Activated CD8-positive, alpha-beta memory T cell treated with anti-CD3 and anti-CD28 coated beads, Interleukin-2, amount 10 ng/mL, durations not matched to agents 7 days and 5 days (primary cell): ENCODE measurements around the gene VWA2. TPM values are rescaled to one million over a fixed set of nuclear protein-coding genes. Genes with fewer than 3 reads are reported as not detected.

ENCODE experiments used
- ATAC-seq: fragments of 150-1000 bp; cut with Tn5 transposase; one replicate; pipeline ENCODE4 v1.10.0; 2021; ENCODE audit warnings: moderate library complexity
- CTCF ChIA-PET: fragments of 350-600 bp; sonication (Branson Sonifier 250); formaldehyde crosslinking; loops from one replicate; lab custom pipeline; 2021; ENCODE audit warnings: antibody characterized with exemption; lab: Charles Lee
- DNase-seq: peaks from one replicate; pipeline ENCODE4 v3.0.0-alpha.2; 2020
- H3K27ac Mint-ChIP-seq: one replicate; pipeline ENCODE4 v1.8.0; 2021; ENCODE audit warnings: mild to moderate bottlenecking, mixed read lengths
- H3K27me3 Mint-ChIP-seq: one replicate; pipeline ENCODE4 v1.8.0; 2021; ENCODE audit warnings: mixed read lengths
- H3K36me3 Mint-ChIP-seq: one replicate; pipeline ENCODE4 v1.8.0; 2021; ENCODE audit warnings: mild to moderate bottlenecking, mixed read lengths
- H3K4me1 Mint-ChIP-seq: one replicate; pipeline ENCODE4 v1.8.0; 2021; ENCODE audit warnings: mixed read lengths
- H3K4me3 Mint-ChIP-seq: one replicate; pipeline ENCODE4 v1.8.0; 2021; ENCODE audit warnings: mild to moderate bottlenecking, moderate library complexity, mixed read lengths
- H3K9me3 Mint-ChIP-seq: one replicate; pipeline ENCODE4 v1.8.0; 2022; ENCODE audit warnings: low read depth, mixed read lengths
- total RNA-seq, 2 experiments: library from RNA; stranded (reverse); gene quantifications; one replicate each; pipeline ENCODE4 v1.2.3, GENCODE V29; 2021

Gene VWA2
- total RNA-seq, 2 experiments from 2014 or later, result not detected

- no peaks in the 10 kb centered on the region for H3K9me3 Mint-ChIP-seq
- peaks cover 10% of the 10 kb centered on the region for H3K4me1 Mint-ChIP-seq
- DNase-seq (no peak), ATAC-seq (no peak)
- no peak overlapping the region for H3K4me3 Mint-ChIP-seq
- CTCF ChIA-PET, result no interaction called here
- no peak overlapping the region for H3K27ac Mint-ChIP-seq
- no peaks in the 10 kb centered on the region for H3K27me3 Mint-ChIP-seq
- peaks cover 10% of the 10 kb centered on the region for H3K36me3 Mint-ChIP-seq
Observed at GRCh38 chr10:114301177-114301576, 62.1 kb downstream of the VWA2 start.

- H3K36me3 Mint-ChIP-seq, result peaks cover 2% of the 10 kb centered on the region
- CTCF ChIA-PET, result interaction anchor here (0.8 to 2.6 kb wide), 4 partner anchors 101 to 520 kb away, joined by 3 to 36 read pairs (median 20); partner anchors contain the start of gene FHIP2A
Observed at GRCh38 chr10:114301951-114302710, 63.1 kb downstream of the VWA2 start.

GRCh38 chr10:114303556-114303955 is 64.5 kb downstream of the VWA2 start:
- Mint-ChIP-seq H3K4me3 (peak overlapping the region; percentile 81), H3K27ac (no peak overlapping the region), H3K27me3 (no peaks in the 10 kb centered on the region), H3K4me1 (peaks cover 10% of the 10 kb centered on the region), H3K36me3 (no peaks in the 10 kb centered on the region), H3K9me3 (no peaks in the 10 kb centered on the region)
- CTCF ChIA-PET, result interaction anchor here (0.6 to 3.1 kb wide), 56 partner anchors 9 to 902 kb away, joined by 3 to 50 read pairs (median 5); partner anchors contain the start of gene FHIP2A
- ATAC-seq (no peak), DNase-seq (no peak)

More at GRCh38 chr10:114301951-114302710, 63.1 kb downstream of the VWA2 start:
- H3K9me3 Mint-ChIP-seq, result no peaks in the 10 kb centered on the region
- ATAC-seq (no peak), DNase-seq (no peak)
- no peaks in the 10 kb centered on the region for H3K27me3 Mint-ChIP-seq
- no peak overlapping the region for H3K4me3 Mint-ChIP-seq
- no peak overlapping the region for H3K27ac Mint-ChIP-seq
- peaks cover 10% of the 10 kb centered on the region for H3K4me1 Mint-ChIP-seq

- DNase-seq (peak; percentile 88), ATAC-seq (peak; percentile 70)
- peaks cover 10% of the 10 kb centered on the region for H3K4me1 Mint-ChIP-seq
- CTCF ChIA-PET, result interaction anchor here (0.6 to 3.1 kb wide), 68 partner anchors 9 to 902 kb away, joined by 3 to 50 read pairs (median 4); partner anchors contain the start of gene FHIP2A
- H3K9me3 Mint-ChIP-seq, result no peaks in the 10 kb centered on the region
- H3K36me3 Mint-ChIP-seq, result no peaks in the 10 kb centered on the region
- H3K27me3 Mint-ChIP-seq, result no peaks in the 10 kb centered on the region
- H3K27ac Mint-ChIP-seq, result peak overlapping the region; percentile 84
- H3K4me3 Mint-ChIP-seq, result peak overlapping the region; percentile 81
Observed at GRCh38 chr10:114304017-114304570, 65.0 kb downstream of the VWA2 start.

GRCh38 chr10:114304571-114305421 is 65.7 kb downstream of the VWA2 start:
- CTCF ChIA-PET, result interaction anchor here (0.8 to 3.1 kb wide), 59 partner anchors 8 to 901 kb away, joined by 3 to 50 read pairs (median 4); partner anchors contain the start of gene FHIP2A
- DNase-seq (peak; percentile 87), ATAC-seq (peak; percentile 85)
- Mint-ChIP-seq H3K27me3 (no peaks in the 10 kb centered on the region), H3K4me3 (peak overlapping the region; percentile 81), H3K27ac (peak overlapping the region; percentile 84), H3K9me3 (no peaks in the 10 kb centered on the region), H3K36me3 (no peaks in the 10 kb centered on the region), H3K4me1 (peaks cover 10% of the 10 kb centered on the region)

GRCh38 chr10:114305521-114305925 is 66.5 kb downstream of the VWA2 start:
- DNase-seq (no peak), ATAC-seq (no peak)
- H3K4me1 Mint-ChIP-seq, result peaks cover 10% of the 10 kb centered on the region
- H3K27ac Mint-ChIP-seq, result no peak overlapping the region
- H3K4me3 Mint-ChIP-seq, result peak overlapping the region; percentile 81
- no peaks in the 10 kb centered on the region for H3K36me3 Mint-ChIP-seq
- CTCF ChIA-PET, result interaction anchor here (3.1 kb wide), 1 partner anchor 154 kb away, joined by 50 read pairs; no protein-coding TSS in a partner anchor
- no peaks in the 10 kb centered on the region for H3K27me3 Mint-ChIP-seq
- H3K9me3 Mint-ChIP-seq, result no peaks in the 10 kb centered on the region

GRCh38 chr10:114306116-114306973 is 67.3 kb downstream of the VWA2 start:
- DNase-seq, result no peak
- Mint-ChIP-seq H3K36me3 (no peaks in the 10 kb centered on the region), H3K27ac (no peak overlapping the region), H3K4me3 (no peak overlapping the region), H3K4me1 (peaks cover 10% of the 10 kb centered on the region), H3K27me3 (no peaks in the 10 kb centered on the region), H3K9me3 (no peaks in the 10 kb centered on the region)
- no peak for ATAC-seq
- CTCF ChIA-PET, result no interaction called here

GRCh38 chr10:114307731-114308130 is 68.7 kb downstream of the VWA2 start:
- no peaks in the 10 kb centered on the region for H3K36me3 Mint-ChIP-seq

GRCh38 chr10:114308531-114309363 is 69.7 kb downstream of the VWA2 start:
- Mint-ChIP-seq H3K36me3 (no peaks in the 10 kb centered on the region), H3K9me3 (no peaks in the 10 kb centered on the region), H3K27ac (no peak overlapping the region), H3K4me1 (peaks cover 8% of the 10 kb centered on the region), H3K27me3 (no peaks in the 10 kb centered on the region), H3K4me3 (no peak overlapping the region)
- ATAC-seq (no peak), DNase-seq (no peak)
- CTCF ChIA-PET, result no interaction called here

More at GRCh38 chr10:114307731-114308130, 68.7 kb downstream of the VWA2 start:
- H3K4me1 Mint-ChIP-seq, result peaks cover 10% of the 10 kb centered on the region
- no peak for DNase-seq
- H3K27ac Mint-ChIP-seq, result no peak overlapping the region
- no peaks in the 10 kb centered on the region for H3K27me3 Mint-ChIP-seq
- no peak for ATAC-seq
- H3K4me3 Mint-ChIP-seq, result no peak overlapping the region
- CTCF ChIA-PET, result no interaction called here
- no peaks in the 10 kb centered on the region for H3K9me3 Mint-ChIP-seq

- Mint-ChIP-seq H3K9me3 (no peaks in the 10 kb centered on the region), H3K4me3 (no peak overlapping the region), H3K27me3 (no peaks in the 10 kb centered on the region), H3K36me3 (no peaks in the 10 kb centered on the region), H3K27ac (no peak overlapping the region), H3K4me1 (peaks cover 2% of the 10 kb centered on the region)
- CTCF ChIA-PET, result no interaction called here
- no peak for DNase-seq
- no peak for ATAC-seq
Observed at GRCh38 chr10:114309364-114309651, 70.3 kb downstream of the VWA2 start.

- Mint-ChIP-seq H3K4me3 (no peak overlapping the region), H3K4me1 (no peaks in the 10 kb centered on the region), H3K27ac (no peak overlapping the region), H3K9me3 (no peaks in the 10 kb centered on the region), H3K36me3 (no peaks in the 10 kb centered on the region), H3K27me3 (no peaks in the 10 kb centered on the region)
- ATAC-seq (no peak), DNase-seq (no peak)
- CTCF ChIA-PET, result no interaction called here
Observed at GRCh38 chr10:114310346-114310745, 71.3 kb downstream of the VWA2 start.

- DNase-seq, result no peak
- Mint-ChIP-seq H3K27ac (no peak overlapping the region), H3K4me1 (no peaks in the 10 kb centered on the region), H3K27me3 (no peaks in the 10 kb centered on the region), H3K36me3 (no peaks in the 10 kb centered on the region), H3K9me3 (no peaks in the 10 kb centered on the region), H3K4me3 (no peak overlapping the region)
- ATAC-seq, result no peak
- CTCF ChIA-PET, result no interaction called here
Observed at GRCh38 chr10:114311023-114311422, 72.0 kb downstream of the VWA2 start.
